ENCODE measurements around the gene PRADC1. TPM values are rescaled to one million over a fixed set of nuclear protein-coding genes. Genes with fewer than 3 reads are reported as not detected.
"Not testable (repeated sequence)": the region's sequence is repeated elsewhere in the genome, so short reads cannot be mapped to it uniquely, and the experiment has no call there.

Gene PRADC1
- total RNA-seq, 4 donors from 2014 or later = 14.4 to 31.5 (median 21.5) TPM

- peaks cover 0 to 26% of the 10 kb centered on the region in 2 donors for H3K27me3 ChIP-seq
- H3K9me3 ChIP-seq = no peaks in the 10 kb centered on the region
- no peak for DNase-seq (ENCODE audit: low spot score in 2 of 2)
- peaks cover 0 to 3% (median 1%) of the 10 kb centered on the region in 4 donors for H3K4me1 ChIP-seq
- TF ChIP-seq, protein P1, sequence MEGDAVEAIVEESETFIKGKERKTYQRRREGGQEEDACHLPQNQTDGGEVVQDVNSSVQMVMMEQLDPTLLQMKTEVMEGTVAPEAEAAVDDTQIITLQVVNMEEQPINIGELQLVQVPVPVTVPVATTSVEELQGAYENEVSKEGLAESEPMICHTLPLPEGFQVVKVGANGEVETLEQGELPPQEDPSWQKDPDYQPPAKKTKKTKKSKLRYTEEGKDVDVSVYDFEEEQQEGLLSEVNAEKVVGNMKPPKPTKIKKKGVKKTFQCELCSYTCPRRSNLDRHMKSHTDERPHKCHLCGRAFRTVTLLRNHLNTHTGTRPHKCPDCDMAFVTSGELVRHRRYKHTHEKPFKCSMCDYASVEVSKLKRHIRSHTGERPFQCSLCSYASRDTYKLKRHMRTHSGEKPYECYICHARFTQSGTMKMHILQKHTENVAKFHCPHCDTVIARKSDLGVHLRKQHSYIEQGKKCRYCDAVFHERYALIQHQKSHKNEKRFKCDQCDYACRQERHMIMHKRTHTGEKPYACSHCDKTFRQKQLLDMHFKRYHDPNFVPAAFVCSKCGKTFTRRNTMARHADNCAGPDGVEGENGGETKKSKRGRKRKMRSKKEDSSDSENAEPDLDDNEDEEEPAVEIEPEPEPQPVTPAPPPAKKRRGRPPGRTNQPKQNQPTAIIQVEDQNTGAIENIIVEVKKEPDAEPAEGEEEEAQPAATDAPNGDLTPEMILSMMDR (IDR thresholded peaks at IDR 0.05) = no peak
- TF ChIP-seq EP300 (IDR thresholded peaks at IDR 0.05) (no peak), POLR2A (IDR thresholded peaks at IDR 0.05) (no peak)
- WGBS, 2 donors = 90 to 91% methylated on average over 15 to 16 of the region's 16 CpGs
- H3K36me3 ChIP-seq = no peaks in the 10 kb centered on the region
- no peak overlapping the region for H3K4me3 ChIP-seq
- H3K27ac ChIP-seq = no peak overlapping the region
Observed at GRCh38 chr2:73263540-73264331, 30.7 kb upstream of the PRADC1 start.

GRCh38 chr2:73262691-73263429, 29.8 kb upstream of the PRADC1 start:
- 85 to 88% methylated on average over 17 to 18 of the region's 18 CpGs for WGBS, 2 donors
- H3K27ac ChIP-seq; H3K4me3 ChIP-seq; H3K36me3 ChIP-seq; H3K9me3 ChIP-seq; DNase-seq (ENCODE audit: low spot score in 2 of 2); H3K4me1 ChIP-seq: not testable (repeated sequence)
- H3K27me3 ChIP-seq = peaks cover 0 to 17% of the 10 kb centered on the region in 2 donors

DNA sequence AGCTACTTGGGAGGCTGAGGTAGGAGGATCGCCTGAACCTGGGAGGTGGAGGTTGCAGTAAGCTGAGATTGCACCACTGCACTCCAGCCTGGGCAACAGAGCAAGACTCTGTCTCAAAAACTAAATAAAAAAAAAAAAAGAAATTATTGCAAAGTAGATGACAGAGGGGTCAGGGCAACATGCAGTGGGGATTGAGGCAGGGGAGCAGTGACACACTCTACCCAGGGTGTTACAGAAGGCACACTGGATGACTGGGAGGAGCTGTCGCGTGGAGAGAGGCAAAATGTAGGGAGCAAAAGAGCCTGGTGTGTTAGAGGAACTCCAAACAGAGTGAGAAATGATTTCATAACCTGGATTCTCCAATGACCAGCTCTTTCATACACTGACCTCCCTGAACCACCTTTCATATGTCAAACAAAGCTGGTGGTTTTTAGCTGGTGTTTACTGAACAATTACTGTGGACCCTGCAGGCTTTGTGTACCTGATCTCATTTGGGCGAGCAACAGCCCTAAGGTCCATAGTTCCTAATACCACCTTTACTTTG, 29.1 kb upstream of the PRADC1 start:
- no peaks in the 10 kb centered on the region for H3K36me3 ChIP-seq
- H3K27ac ChIP-seq = no peak overlapping the region
- no peak overlapping the region for H3K4me3 ChIP-seq
- TF ChIP-seq EP300 (IDR thresholded peaks at IDR 0.05) (no peak), POLR2A (IDR thresholded peaks at IDR 0.05) (no peak)
- TF ChIP-seq, protein P1 (IDR thresholded peaks at IDR 0.05) = no peak
- no peaks in the 10 kb centered on the region for H3K4me1 ChIP-seq
- peaks cover 0 to 12% of the 10 kb centered on the region in 2 donors for H3K27me3 ChIP-seq
- no peak for DNase-seq (ENCODE audit: low spot score in 2 of 2)
- no peaks in the 10 kb centered on the region for H3K9me3 ChIP-seq
- WGBS, 2 donors = 81 to 86% methylated on average over 4 of the region's 4 CpGs

DNA sequence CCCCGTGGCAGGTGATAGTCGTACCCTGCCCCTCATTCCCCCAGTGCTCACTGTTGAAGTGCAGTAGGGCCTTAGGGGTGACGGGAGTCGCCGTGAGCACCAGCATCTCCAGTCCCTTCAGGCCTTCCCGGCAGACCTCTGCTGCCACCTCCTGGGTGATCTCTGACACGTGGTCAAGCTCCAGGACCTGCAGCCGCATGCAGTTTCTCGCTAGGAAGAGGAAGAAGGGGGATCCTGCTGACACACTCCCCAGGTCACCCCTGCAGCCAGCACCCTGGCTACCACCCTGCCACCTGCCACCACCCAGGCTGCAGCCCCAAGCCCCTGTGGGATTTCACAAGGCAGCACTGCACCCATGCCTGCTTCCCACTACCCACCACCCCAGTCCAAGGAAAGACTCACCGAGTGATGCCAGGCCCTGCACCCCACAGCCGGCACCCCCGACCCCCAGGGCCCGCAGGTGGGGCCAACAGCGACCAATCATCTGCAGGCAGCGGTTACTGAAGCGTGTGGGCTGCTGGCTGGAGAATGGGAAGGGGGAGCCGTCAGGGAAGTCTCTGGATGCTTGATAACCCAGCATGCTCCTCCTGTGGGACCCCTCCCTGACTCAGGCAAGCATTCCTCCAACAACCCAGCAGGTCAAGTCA, 27.4 kb upstream of the PRADC1 start:
- Histone ChIP-seq H3K27me3 (no peaks in the 10 kb centered on the region), H3K4me3 (no peak overlapping the region), H3K36me3 (peaks cover 0 to 5% (median 0%) of the 10 kb centered on the region in 3 donors), H3K9me3 (no peaks in the 10 kb centered on the region), H3K27ac (no peak overlapping the region), H3K4me1 (no peaks in the 10 kb centered on the region)
- 25 to 30% methylated on average over 10 to 16 of the region's 17 CpGs for WGBS, 2 donors
- DNase-seq (ENCODE audit: low spot score in 2 of 2) = no peak
- TF ChIP-seq EP300 (IDR thresholded peaks at IDR 0.05) = no peak
- TF ChIP-seq, protein P1 (IDR thresholded peaks at IDR 0.05) = no peak
- no peak for TF ChIP-seq POLR2A (IDR thresholded peaks at IDR 0.05)

DNA sequence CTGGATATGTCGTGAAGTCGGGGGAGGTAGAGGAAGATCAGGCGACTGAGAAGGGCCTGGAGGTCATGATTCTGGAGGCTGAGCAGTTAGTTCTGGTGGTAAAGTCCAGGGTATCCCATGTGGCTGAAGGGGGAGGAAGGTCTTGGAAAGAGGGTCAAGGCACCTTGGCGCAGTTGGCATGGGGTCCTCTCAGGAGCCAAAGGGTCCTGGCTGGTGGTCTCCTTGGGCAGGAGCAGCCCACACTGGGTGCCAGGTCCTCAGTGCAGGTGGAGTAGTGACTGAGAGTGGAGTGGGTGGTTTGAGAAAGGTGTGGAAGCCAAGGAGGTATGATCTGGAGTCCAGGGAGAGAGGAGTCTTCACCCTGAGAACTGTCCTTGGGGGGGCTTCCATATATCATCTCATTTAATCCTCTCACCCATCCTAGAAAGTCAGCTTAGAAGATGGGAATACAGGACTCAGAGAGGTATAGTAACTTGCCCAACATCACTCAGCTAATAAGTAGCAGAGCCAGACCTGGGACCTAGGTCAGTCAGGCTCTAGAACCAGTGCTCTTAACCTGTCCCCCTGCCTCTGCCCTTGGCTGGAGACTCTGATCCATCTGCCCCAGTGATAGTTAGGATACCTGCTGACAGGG, 26.8 kb upstream of the PRADC1 start:
- Histone ChIP-seq H3K4me3 (no peak overlapping the region), H3K36me3 (peaks cover 0 to 11% (median 0%) of the 10 kb centered on the region in 3 donors), H3K4me1 (no peaks in the 10 kb centered on the region), H3K27me3 (no peaks in the 10 kb centered on the region), H3K9me3 (no peaks in the 10 kb centered on the region), H3K27ac (no peak overlapping the region)
- TF ChIP-seq, protein P1 (IDR thresholded peaks at IDR 0.05) = no peak
- TF ChIP-seq POLR2A (IDR thresholded peaks at IDR 0.05) = no peak
- no peak for TF ChIP-seq EP300 (IDR thresholded peaks at IDR 0.05)
- no peak for DNase-seq (ENCODE audit: low spot score in 2 of 2)
- WGBS, 2 donors = 64 to 76% methylated on average over 4 of the region's 4 CpGs

All from tibial nerve (tissue), 4 donors.